NB4 (cell line): ENCODE measurements around the gene PVALEF.

Experiments used
- DNase-seq: peaks from one replicate; pipeline ENCODE4 v3.0.0; 2010; ENCODE audit warnings: low read depth
- H3K4me3 ChIP-seq: one replicate; pipeline ENCODE4 v1.5.1; 2011; ENCODE audit warnings: mild to moderate bottlenecking, low read depth, low read length, moderate library complexity
- CTCF ChIP-seq: IDR thresholded peaks from one replicate; pipeline ENCODE4 v1.5.1; 2012; ENCODE audit warnings: low read depth, low read length
- MAX ChIP-seq: IDR thresholded peaks from 2 replicates; pipeline ENCODE4 v1.6.1; 2011; ENCODE audit warnings: low read depth, low read length
- MYC ChIP-seq: IDR thresholded peaks from 2 replicates; pipeline ENCODE4 v1.6.1; 2011; ENCODE audit warnings: low read depth, low read length
- POLR2A ChIP-seq: IDR thresholded peaks from 2 replicates; pipeline ENCODE4 v1.6.1; 2011; ENCODE audit warnings: mild to moderate bottlenecking; ENCODE audit not compliant: insufficient read length; ENCODE audit errors: extremely low read depth

PVALEF gene

GRCh38 chr17:81180836-81181810, 15.8 kb downstream of the PVALEF start:
- no peak for TF ChIP-seq POLR2A
- TF ChIP-seq CTCF: no peak
- no peak for TF ChIP-seq MAX
- no peak for TF ChIP-seq MYC
- DNase-seq: no peak

GRCh38 chr17:81181811-81182185, 16.5 kb downstream of the PVALEF start:
- no peak overlapping the region for H3K4me3 ChIP-seq
- no peak for DNase-seq
- TF ChIP-seq MAX: no peak
- no peak for TF ChIP-seq CTCF
- TF ChIP-seq MYC: no peak

More at GRCh38 chr17:81180836-81181810, 15.8 kb downstream of the PVALEF start:
- no peak overlapping the region for H3K4me3 ChIP-seq

- H3K4me3 ChIP-seq: no peak overlapping the region
- DNase-seq: no peak
- TF ChIP-seq MAX (no peak), CTCF (no peak), MYC (no peak), POLR2A (no peak)
These were observed 17.3 kb downstream of the PVALEF start for GRCh38 chr17:81182596-81182995.

GRCh38 chr17:81183316-81183715, 18.0 kb downstream of the PVALEF start:
- TF ChIP-seq POLR2A (no peak), CTCF (no peak), MYC (no peak), MAX (no peak)
- no peak for DNase-seq
- H3K4me3 ChIP-seq: no peak overlapping the region

- TF ChIP-seq MYC: no peak
- no peak for TF ChIP-seq CTCF
- no peak for TF ChIP-seq POLR2A
- no peak for TF ChIP-seq MAX
- no peak overlapping the region for H3K4me3 ChIP-seq
- no peak for DNase-seq
These were observed 18.5 kb downstream of the PVALEF start for GRCh38 chr17:81183807-81184206.
